Measurements from ENCODE around the gene GP1BB.

GP1BB gene

GRCh38 chr22:19757140-19757984 is 34.0 kb downstream of the GP1BB start:
- DNase-seq = no peak

- no peak for DNase-seq
Observed at GRCh38 chr22:19757985-19758895, 34.9 kb downstream of the GP1BB start.

GRCh38 chr22:19758896-19759426 is 35.6 kb downstream of the GP1BB start:
- no peak for DNase-seq

GRCh38 chr22:19759427-19760057 is 36.2 kb downstream of the GP1BB start:
- DNase-seq = no peak

- no peak for DNase-seq
Observed at GRCh38 chr22:19760058-19760950, 37.0 kb downstream of the GP1BB start, which contains the start of gene TBX1. TBX1 (plus strand) TSS chr22:19760778; CDS start chr22:19760844, 66 bp downstream.

GRCh38 chr22:19760951-19761724 is 37.8 kb downstream of the GP1BB start:
- no peak for DNase-seq

- no peak for DNase-seq
Observed at GRCh38 chr22:19761725-19762567, 38.6 kb downstream of the GP1BB start.

- no peak for DNase-seq
Observed at GRCh38 chr22:19762568-19763457, 39.5 kb downstream of the GP1BB start.

GRCh38 chr22:19763458-19764298 is 40.3 kb downstream of the GP1BB start:
- no peak for DNase-seq

- DNase-seq = no peak
Observed at GRCh38 chr22:19764299-19764593, 40.9 kb downstream of the GP1BB start.

GRCh38 chr22:19764636-19765476 is 41.5 kb downstream of the GP1BB start:
- no peak for DNase-seq

GRCh38 chr22:19765477-19766239 is 42.3 kb downstream of the GP1BB start:
- no peak for DNase-seq

- no peak for DNase-seq
Observed at GRCh38 chr22:19766240-19766510, 42.8 kb downstream of the GP1BB start.

GRCh38 chr22:19766511-19767426 is 43.4 kb downstream of the GP1BB start:
- no peak for DNase-seq
